HepG2 (cell line): ENCODE measurements around the gene SCN8A. TPM values are rescaled to one million over a fixed set of nuclear protein-coding genes. Genes with fewer than 3 reads are reported as not detected.

Source experiments
- ATAC-seq: fragments of 200-7000 bp; cut with Tn5 transposase; 3 replicates; pipeline ENCODE4 v1.9.1; 2020; ENCODE audit warnings: mild to moderate bottlenecking, moderate library complexity
- BruUV-seq: library from RNA; stranded (reverse); fragments of 400-500 nt; replicated peaks from 2 replicates; lab custom pipeline; 2021; lab: Mats Ljungman, UMichigan
- CTCF ChIA-PET: fragments of 300-600 bp; formaldehyde crosslinking; extraction: SDS; loops from one replicate; lab custom pipeline; 2021; ENCODE audit warnings: low total read pairs, inconsistent platforms, low intra/inter-chr PET ratio; lab: Yijun Ruan, JAX
- POLR2A ChIA-PET: fragments of 350-600 bp; sonication (Branson Sonifier 250); formaldehyde crosslinking; loops from one replicate; lab custom pipeline; 2020; ENCODE audit warnings: antibody characterized with exemption, inconsistent platforms; lab: Yijun Ruan, JAX
- DNase-seq: peaks from one replicate; pipeline ENCODE4 v3.0.0-alpha.2; 2015; ENCODE audit warnings: low spot score
- FAIRE-seq: peaks from 3 replicates; lab custom pipeline; 2011; peaks lifted over from hg19 to GRCh38; lab: Jason Lieb, UNC
- H2AFZ ChIP-seq: one replicate; pipeline ENCODE4 v1.6.1; 2011; ENCODE audit warnings: low read length, inconsistent platforms
- H3K27ac ChIP-seq: fragments of 300-600 bp; 3 replicates; pipeline ENCODE4 v1.8.0; 2011; ENCODE audit warnings: mixed run types, mild to moderate bottlenecking, mixed read lengths, low read length, inconsistent platforms; ENCODE audit not compliant: insufficient read depth; ENCODE audit errors: extremely low read length
- H3K27me3 ChIP-seq, 2 experiments: fragments of 200-600 bp in 1 of 2; 2 replicates in 1 of 2; 3 replicates in 1 of 2; pipeline versions ENCODE4 v1.6.0 to v1.8.0; 2011; ENCODE audit warnings: low read length in 2 of 2, mild to moderate bottlenecking in 2 of 2, moderate library complexity in 2 of 2, inconsistent platforms in 1 of 2; ENCODE audit not compliant: insufficient read depth in 2 of 2, control insufficient read depth in 1 of 2
- H3K36me3 ChIP-seq, 2 experiments: fragments of 200-600 bp in 1 of 2; replicated peaks in 1 of 2; 2 replicates in 1 of 2; 3 replicates in 1 of 2; pipeline versions ENCODE4 v1.5.1 to v1.8.0; 2011; ENCODE audit warnings: low read length in 2 of 2, inconsistent platforms in 1 of 2; ENCODE audit not compliant: insufficient read depth in 2 of 2, control insufficient read depth in 1 of 2
- H3K4me1 ChIP-seq: 2 replicates; pipeline ENCODE4 v1.5.1; 2012; ENCODE audit warnings: low read length, inconsistent platforms; ENCODE audit not compliant: insufficient read depth
- H3K4me2 ChIP-seq: 2 replicates; pipeline ENCODE4 v1.6.0; 2011; ENCODE audit warnings: low read depth, low read length, inconsistent platforms
- H3K4me3 ChIP-seq, 3 experiments: fragments of 200-600 bp in 1 of 3; sonication (generic), shearing (Covaris generic) in 1 of 3; replicated peaks in 1 of 3; 2 replicates each; pipeline ENCODE4 v1.5.1; 2011 to 2016; ENCODE audit warnings: low read length in 3 of 3, inconsistent platforms in 2 of 3, low read depth in 2 of 3, mild to moderate bottlenecking in 2 of 3, control low read depth in 1 of 3, mixed read lengths in 1 of 3; ENCODE audit not compliant: insufficient read depth in 1 of 3
- H3K79me2 ChIP-seq: one replicate; pipeline ENCODE4 v1.6.1; 2011; ENCODE audit warnings: low read length, inconsistent platforms; ENCODE audit not compliant: insufficient read depth
- H3K9ac ChIP-seq: 2 replicates; pipeline ENCODE4 v1.6.0; 2011; ENCODE audit warnings: mild to moderate bottlenecking, low read depth, low read length, inconsistent platforms; ENCODE audit not compliant: insufficient read depth
- H3K9me3 ChIP-seq: 2 replicates; pipeline ENCODE4 v1.5.1; 2012; ENCODE audit warnings: mild to moderate bottlenecking, low read length
- H4K20me1 ChIP-seq: 2 replicates; pipeline ENCODE4 v1.6.0; 2011; ENCODE audit warnings: inconsistent platforms, mild to moderate bottlenecking, low read length, moderate library complexity; ENCODE audit not compliant: insufficient read depth
- IRX3 ChIP-seq: sonication (generic); formaldehyde crosslinking; IDR thresholded peaks from 2 replicates; pipeline ENCODE4 v1.8.1; 2023; ENCODE audit warnings: mild to moderate bottlenecking, low read depth, missing genetic modification reagents, borderline replicate concordance
- KMT2B ChIP-seq: IDR thresholded peaks from 2 replicates; pipeline ENCODE4 v1.6.1; 2016; ENCODE audit warnings: missing genetic modification reagents, missing compliant biosample characterization
- NR2F6 ChIP-seq, 2 experiments: IDR thresholded peaks; 2 replicates each; pipeline ENCODE4 v1.6.1; 2016; ENCODE audit warnings: antibody characterized with exemption in 1 of 2, mild to moderate bottlenecking in 1 of 2
- REST ChIP-seq, 2 experiments: IDR thresholded peaks; 2 replicates each; pipeline ENCODE4 v1.6.1; 2011 to 2012; ENCODE audit warnings: low read length in 2 of 2, borderline replicate concordance in 1 of 2, low read depth in 1 of 2, mild to moderate bottlenecking in 1 of 2, moderate library complexity in 1 of 2
- TEAD2 ChIP-seq: sonication (generic); formaldehyde crosslinking; IDR thresholded peaks from 2 replicates; pipeline ENCODE4 v1.9.0; 2021; ENCODE audit warnings: missing genetic modification reagents
- THAP11 ChIP-seq: IDR thresholded peaks from 2 replicates; pipeline ENCODE4 v1.6.1; 2016; ENCODE audit warnings: missing biosample characterization, missing genetic modification reagents
- ZFX ChIP-seq: sonication (generic); formaldehyde crosslinking; IDR thresholded peaks from 2 replicates; pipeline ENCODE4 v1.4.0; 2020; ENCODE audit warnings: mild to moderate bottlenecking, low read depth, missing genetic modification reagents, moderate library complexity
- in situ Hi-C: cut with HindIII; loops from 2 replicates; pipeline ENCODE4 v1.10.0; 2017; ENCODE audit warnings: low pct_unique_long_range_greater_than_20kb; ENCODE audit not compliant: extremely low pct_ligation_motif_present
- intact Hi-C: fragments of 100-400 bp; cut with micrococcal nuclease; formaldehyde crosslinking; loops from one replicate; pipeline ENCODE4 v1.10.0; 2022; ENCODE audit not compliant: unreplicated experiment
- polyA plus RNA-seq, 8 experiments: library from polyadenylated mRNA; depleted of rRNA in 3 of 8; stranded (reverse) in 7 of 8; unstranded in 1 of 8; fragments of >200 nt; fragmentation: Illumina TruSeq in 4 of 8; extraction: Trizol in 4 of 8; gene quantifications; 2 replicates each; pipeline versions ENCODE4 v1.2.1 to v1.2.3, GENCODE V29; 2011 to 2016; ENCODE audit warnings: low read depth in 4 of 8, missing spikeins in 1 of 8, mixed read lengths in 1 of 8; ENCODE audit not compliant: insufficient read depth in 1 of 8
- total RNA-seq, 5 experiments: library from RNA; depleted of rRNA; stranded (reverse); fragments of >200 nt; fragmentation: Illumina TruSeq; extraction: Trizol; gene quantifications; 2 replicates each; pipeline ENCODE4 v1.2.3, GENCODE V29; 2016; ENCODE audit warnings: low read depth in 1 of 5
- TF ChIP-seq, protein P1 (sequence below): sonication (generic); formaldehyde crosslinking; IDR thresholded peaks from 2 replicates; pipeline ENCODE4 v1.4.0; 2020; ENCODE audit warnings: missing genetic modification reagents

Gene SCN8A
- total and polyA plus RNA-seq, 2 of the 13 experiments (the other 11 are each of a cell fraction or from before 2014, with no cell fraction given) = 0.57 to 1.4 TPM

GRCh38 chr12:51753980-51754675 lies 163.1 kb downstream of the SCN8A start:
- ChIA-PET CTCF (no interaction called here), POLR2A (no interaction called here)
- Histone ChIP-seq H3K9me3 (no peaks in the 10 kb centered on the region), H3K9ac (no peak overlapping the region), H3K36me3 (no peaks in the 10 kb centered on the region), H3K27me3 (no peaks in the 10 kb centered on the region), H3K4me1 (no peaks in the 10 kb centered on the region), H2AFZ (no peak overlapping the region), H3K27ac (no peak overlapping the region), H3K4me2 (no peak overlapping the region), H4K20me1 (no peaks in the 10 kb centered on the region), H3K79me2 (no peaks in the 10 kb centered on the region), H3K4me3 (no peak overlapping the region)
- intact Hi-C loops = no loop called here
- no peak for FAIRE-seq
- ATAC-seq = no peak
- no peak for TF ChIP-seq KMT2B (CRISPR knock-in tag)
- no peak for TF ChIP-seq ZFX (CRISPR knock-in tag)
- no peak for TF ChIP-seq IRX3 (CRISPR knock-in tag)
- TF ChIP-seq NR2F6 (IDR thresholded peaks at IDR 0.05) = no peak
- no peak for TF ChIP-seq NR2F6 (CRISPR knock-in tag; IDR thresholded peaks at IDR 0.05)
- TF ChIP-seq REST (IDR thresholded peaks at IDR 0.05; ENCODE audit: borderline replicate concordance in 1 of 2, low read depth in 1 of 2, low read length in 2 of 2) = no peak
- no peak for TF ChIP-seq TEAD2
- TF ChIP-seq, protein P1, sequence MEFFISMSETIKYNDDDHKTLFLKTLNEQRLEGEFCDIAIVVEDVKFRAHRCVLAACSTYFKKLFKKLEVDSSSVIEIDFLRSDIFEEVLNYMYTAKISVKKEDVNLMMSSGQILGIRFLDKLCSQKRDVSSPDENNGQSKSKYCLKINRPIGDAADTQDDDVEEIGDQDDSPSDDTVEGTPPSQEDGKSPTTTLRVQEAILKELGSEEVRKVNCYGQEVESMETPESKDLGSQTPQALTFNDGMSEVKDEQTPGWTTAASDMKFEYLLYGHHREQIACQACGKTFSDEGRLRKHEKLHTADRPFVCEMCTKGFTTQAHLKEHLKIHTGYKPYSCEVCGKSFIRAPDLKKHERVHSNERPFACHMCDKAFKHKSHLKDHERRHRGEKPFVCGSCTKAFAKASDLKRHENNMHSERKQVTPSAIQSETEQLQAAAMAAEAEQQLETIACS (CRISPR knock-in tag) = no peak
- no peak for TF ChIP-seq THAP11
- no TSS peak for BruUV-seq
- DNase-seq = no peak
- in situ Hi-C loops = no loop called here
